Neural cell (in vitro differentiated cells): ENCODE results near the gene CCDC74B.
"Not testable (repeated sequence)": the region's sequence is repeated elsewhere in the genome, so short reads cannot be mapped to it uniquely, and the experiment has no call there.

Experiments
- CTCF ChIP-seq: fragments of 450-650 bp; IDR thresholded peaks from 2 replicates; pipeline ENCODE4 v1.5.1; 2014; ENCODE audit warnings: antibody characterized with exemption, mild to moderate bottlenecking, moderate library complexity; ENCODE audit not compliant: poor library complexity, severe bottlenecking
- EP300 ChIP-seq: fragments of 450-650 bp; conservative IDR thresholded peaks from 2 replicates; pipeline ENCODE4 v1.6.1; 2014; ENCODE audit warnings: antibody characterized with exemption, mild to moderate bottlenecking, moderate library complexity; ENCODE audit not compliant: poor library complexity, severe bottlenecking
- EZH2 ChIP-seq: fragments of 200-600, 300-800 bp; shearing (Covaris generic), sonication (generic); IDR thresholded peaks from 2 replicates; pipeline ENCODE4 v1.6.1; 2014; ENCODE audit warnings: antibody characterized with exemption, low read length, borderline replicate concordance, mild to moderate bottlenecking; ENCODE audit not compliant: insufficient read depth, poor library complexity, severe bottlenecking
- MXI1 ChIP-seq: fragments of 450-650 bp; conservative IDR thresholded peaks from 2 replicates; pipeline ENCODE4 v1.6.1; 2014; ENCODE audit warnings: antibody characterized with exemption, mild to moderate bottlenecking; ENCODE audit not compliant: poor library complexity, severe bottlenecking
- POLR2AphosphoS5 ChIP-seq: IDR thresholded peaks from 2 replicates; pipeline ENCODE4 v1.6.1; 2012
- RAD21 ChIP-seq: fragments of 450-650 bp; conservative IDR thresholded peaks from 2 replicates; pipeline ENCODE4 v1.6.1; 2014; ENCODE audit warnings: antibody characterized with exemption, mild to moderate bottlenecking, moderate library complexity
- REST ChIP-seq: IDR thresholded peaks from 2 replicates; pipeline ENCODE4 v1.6.1; 2012; ENCODE audit warnings: borderline replicate concordance
- SMC3 ChIP-seq: fragments of 450-650 bp; conservative IDR thresholded peaks from 2 replicates; pipeline ENCODE4 v1.6.1; 2014; ENCODE audit warnings: antibody characterized with exemption, mild to moderate bottlenecking, moderate library complexity; ENCODE audit not compliant: poor library complexity
- TAF1 ChIP-seq: IDR thresholded peaks from 2 replicates; pipeline ENCODE4 v1.6.1; 2012; ENCODE audit warnings: low read depth

DNA sequence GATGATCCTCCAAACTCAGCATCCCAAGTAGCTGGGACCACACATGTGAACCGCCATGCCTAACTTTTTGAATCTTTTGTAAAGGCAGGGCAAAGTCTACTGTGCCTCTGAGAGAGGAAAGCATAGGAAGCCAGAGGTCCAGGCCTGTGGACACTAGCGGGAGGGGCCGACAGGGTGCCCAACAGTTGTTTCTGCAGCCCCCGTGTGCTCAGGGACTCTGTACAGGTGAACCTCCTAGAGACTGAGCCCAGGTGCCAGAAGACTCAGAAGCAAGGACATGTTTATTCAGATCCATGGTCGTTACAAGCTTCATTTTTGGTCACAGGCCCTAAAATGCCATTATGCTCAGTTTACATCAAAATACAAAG lies 6.2 kb upstream of the CCDC74B start:
- TF ChIP-seq SMC3, TAF1, REST, CTCF, EP300, EZH2, POLR2AphosphoS5, MXI1, RAD21: not testable (repeated sequence)
